ENCODE results near the gene BMAL1. TPM values are rescaled to one million over a fixed set of nuclear protein-coding genes. Genes with fewer than 3 reads are reported as not detected.

Gene BMAL1
- total and polyA plus RNA-seq, 2 of the 4 experiments (the other 2 are of a cell fraction) = 8.8 to 9.9 TPM

- no peak overlapping the region for H3K9ac ChIP-seq (ENCODE audit: low read depth, low read length)
- H3K18ac ChIP-seq (ENCODE audit: low read depth, low read length) = no peak overlapping the region
- ChIA-PET CTCF (interaction anchor here (1.1 kb wide), 1 partner anchor 36 kb away, joined by 3 read pairs; no protein-coding TSS in a partner anchor), POLR2A (ENCODE audit: unreplicated experiment) (no interaction called here)
- dilution Hi-C loops (cut with HindIII; ENCODE audit: low sequenced_read_pairs, unreplicated experiment) = no loop called here
- H2BK15ac ChIP-seq (ENCODE audit: low read depth, low read length) = no peak overlapping the region
- H3K27me3 ChIP-seq (ENCODE audit: control insufficient read depth, insufficient read depth, low read length) = no peaks in the 10 kb centered on the region
- no peak overlapping the region for H3K4ac ChIP-seq (ENCODE audit: low read depth, low read length)
- H3K4me3 ChIP-seq (ENCODE audit: insufficient read depth, low read depth, low read length) = no peak overlapping the region
- intact Hi-C loops (cut with micrococcal nuclease) = no loop called here
- peaks cover 18% of the 10 kb centered on the region for H3K9me1 ChIP-seq (ENCODE audit: insufficient read depth, low read length)
- H3K4me1 ChIP-seq (ENCODE audit: control insufficient read depth, insufficient read depth, low read length) = 0 out of 2 replicates have a peak, but pooled peaks cover 2% of the 10 kb centered on the region
- H3K14ac ChIP-seq (replicated peaks; ENCODE audit: low read depth, low read length) = no peak overlapping the region
- H3K4me2 ChIP-seq (ENCODE audit: low read depth, low read length) = no peak overlapping the region
- ATAC-seq (ENCODE audit: low read depth) (no peak), DNase-seq (no peak)
- H3K9me3 ChIP-seq (ENCODE audit: control insufficient read depth, insufficient read depth, low read length) = no peaks in the 10 kb centered on the region
- no peak overlapping the region for H2BK20ac ChIP-seq (ENCODE audit: low read depth, low read length)
- H2AFZ ChIP-seq (replicated peaks; ENCODE audit: low read length, poor library complexity) = no peak overlapping the region
- no peak overlapping the region for H3K23ac ChIP-seq (ENCODE audit: low read depth, low read length)
- H3K36me3 ChIP-seq (ENCODE audit: control insufficient read depth, insufficient read depth, low read length) = no peaks in the 10 kb centered on the region; the same call in 1 of the 2 replicates
- no peak overlapping the region for H4K8ac ChIP-seq (ENCODE audit: low read depth in 2 of 2, low read length in 2 of 2)
- no TSS peak for BruUV-seq (replicated peaks)
- TF ChIP-seq SMC3 (IDR thresholded peaks at IDR 0.05; ENCODE audit: low read depth, low read length) = no peak
- no peak for TF ChIP-seq RAD21 (IDR thresholded peaks at IDR 0.05; ENCODE audit: low read length)
- no peak for TF ChIP-seq RCOR1 (IDR thresholded peaks at IDR 0.05; ENCODE audit: insufficient replicate concordance, low read length)
- TF ChIP-seq MAZ (IDR thresholded peaks at IDR 0.05; ENCODE audit: borderline replicate concordance, low read depth, low read length) = no peak
- no peak for TF ChIP-seq NFE2L2 (IDR thresholded peaks at IDR 0.05; ENCODE audit: low read depth, low read length)
- no peak for TF ChIP-seq MAFK (IDR thresholded peaks at IDR 0.05; ENCODE audit: low read depth, low read length)
- TF ChIP-seq USF2 (IDR thresholded peaks at IDR 0.05; ENCODE audit: low read depth, low read length) = no peak
- no peak overlapping the region for H2AK5ac ChIP-seq (ENCODE audit: low read depth, low read length)
- H4K91ac ChIP-seq (ENCODE audit: insufficient read depth, low read depth, low read length) = no peak overlapping the region
- no peak overlapping the region for H4K5ac ChIP-seq (ENCODE audit: low read depth, low read length)
- H3K79me1 ChIP-seq (ENCODE audit: low read depth in 1 of 2, low read length in 2 of 2) = peaks cover 19 to 72% of the 10 kb centered on the region in 2 experiments
- H2AK9ac ChIP-seq (replicated peaks; ENCODE audit: low read depth, low read length, poor library complexity) = no peak overlapping the region
- H2BK120ac ChIP-seq (ENCODE audit: low read depth, low read length) = no peak overlapping the region
- 100% methylated on average over 2 of the region's 4 CpGs; no CpG with 5 or more reads in 1 of the 2 experiments for WGBS, 2 experiments (ENCODE audit: extremely low coverage in 2 of 2, insufficient read length in 1 of 2)
- no peak overlapping the region for H3K56ac ChIP-seq (ENCODE audit: extremely low read depth, insufficient read depth, low read length)
- in situ Hi-C loops (cut with MboI; ENCODE audit: low sequenced_read_pairs) = no loop called here
- H3K27ac ChIP-seq (ENCODE audit: insufficient read depth, low read length) = no peak overlapping the region
- no peak overlapping the region for H2BK5ac ChIP-seq (ENCODE audit: low read depth, low read length, poor library complexity, severe bottlenecking)
- peaks cover 58% of the 10 kb centered on the region for H4K20me1 ChIP-seq (ENCODE audit: insufficient read depth, low read length)
Observed at GRCh38 chr11:13298765-13299164, 21.2 kb downstream of the BMAL1 start.

All from IMR-90 (cell line).